ENCODE measurements around the gene RBMS3.

Gene RBMS3

DNA sequence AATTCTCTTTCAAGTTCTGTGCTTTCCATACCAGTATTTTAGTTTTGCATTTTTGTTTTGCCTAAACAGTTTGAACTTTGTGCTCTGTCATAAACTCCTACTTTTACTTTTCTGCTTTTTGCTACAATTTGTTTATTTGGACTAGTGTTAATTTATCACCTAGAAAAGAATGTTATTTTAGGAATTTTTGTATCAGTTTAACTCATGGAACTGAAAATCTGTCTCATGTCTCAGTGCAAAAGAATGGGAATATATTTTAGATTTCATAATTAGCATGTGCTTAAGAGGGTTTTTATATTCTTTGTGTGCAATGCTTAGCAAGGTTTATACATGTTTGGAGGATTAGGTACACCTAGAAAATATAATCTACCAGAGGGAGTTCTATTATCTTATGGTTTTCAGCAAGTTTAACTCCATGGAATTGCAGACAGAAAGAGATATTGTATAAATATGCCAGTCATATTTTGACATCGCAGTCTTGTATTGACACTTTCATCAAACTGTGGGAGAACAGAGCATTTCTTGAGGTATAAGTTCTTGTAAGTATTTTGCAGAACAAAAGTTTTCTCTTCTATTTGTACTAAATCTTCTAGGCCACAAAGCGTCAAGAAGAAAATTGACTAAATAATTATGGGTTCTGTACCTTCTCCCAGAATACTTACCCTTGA lies 409.9 kb downstream of the RBMS3 start:
- H3K27me3 Mint-ChIP-seq (ENCODE audit: low read depth): no peaks in the 10 kb centered on the region
- H3K4me3 Mint-ChIP-seq: no peak overlapping the region
- TF ChIP-seq, protein P1, sequence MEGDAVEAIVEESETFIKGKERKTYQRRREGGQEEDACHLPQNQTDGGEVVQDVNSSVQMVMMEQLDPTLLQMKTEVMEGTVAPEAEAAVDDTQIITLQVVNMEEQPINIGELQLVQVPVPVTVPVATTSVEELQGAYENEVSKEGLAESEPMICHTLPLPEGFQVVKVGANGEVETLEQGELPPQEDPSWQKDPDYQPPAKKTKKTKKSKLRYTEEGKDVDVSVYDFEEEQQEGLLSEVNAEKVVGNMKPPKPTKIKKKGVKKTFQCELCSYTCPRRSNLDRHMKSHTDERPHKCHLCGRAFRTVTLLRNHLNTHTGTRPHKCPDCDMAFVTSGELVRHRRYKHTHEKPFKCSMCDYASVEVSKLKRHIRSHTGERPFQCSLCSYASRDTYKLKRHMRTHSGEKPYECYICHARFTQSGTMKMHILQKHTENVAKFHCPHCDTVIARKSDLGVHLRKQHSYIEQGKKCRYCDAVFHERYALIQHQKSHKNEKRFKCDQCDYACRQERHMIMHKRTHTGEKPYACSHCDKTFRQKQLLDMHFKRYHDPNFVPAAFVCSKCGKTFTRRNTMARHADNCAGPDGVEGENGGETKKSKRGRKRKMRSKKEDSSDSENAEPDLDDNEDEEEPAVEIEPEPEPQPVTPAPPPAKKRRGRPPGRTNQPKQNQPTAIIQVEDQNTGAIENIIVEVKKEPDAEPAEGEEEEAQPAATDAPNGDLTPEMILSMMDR (IDR thresholded peaks at IDR 0.05; ENCODE audit: unreplicated experiment in 3 of 3): no peak
- peak overlapping the region in 1 of 3 experiments; percentile 18 for H3K27ac Mint-ChIP-seq
- H3K9me3 Mint-ChIP-seq: no peaks in the 10 kb centered on the region
- no peaks in the 10 kb centered on the region for H3K36me3 Mint-ChIP-seq (ENCODE audit: low read depth)
- H3K4me1 Mint-ChIP-seq: peaks cover 36% of the 10 kb centered on the region

DNA sequence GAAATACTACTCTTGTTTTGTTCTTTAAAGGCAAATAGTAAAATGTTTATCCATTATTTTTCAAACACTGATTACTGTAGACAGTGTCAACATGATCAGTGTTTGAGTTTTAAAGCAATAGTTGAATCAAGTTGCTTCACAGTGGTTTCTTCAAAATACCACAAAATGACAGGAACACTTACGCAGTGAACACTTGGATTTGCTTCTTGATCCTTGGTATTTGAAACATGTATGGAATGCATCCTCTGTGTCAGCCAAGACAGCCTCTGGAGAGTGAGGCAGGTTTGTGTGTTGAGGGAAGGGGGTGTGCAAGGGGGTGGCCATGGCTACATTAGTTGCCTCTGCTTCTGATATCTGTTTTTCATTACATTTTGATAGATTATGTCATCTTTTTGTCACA lies 413.0 kb downstream of the RBMS3 start:
- peak overlapping the region; percentile 77 to 91 (median 86) for H3K27ac Mint-ChIP-seq
- H3K9me3 Mint-ChIP-seq: no peaks in the 10 kb centered on the region
- H3K36me3 Mint-ChIP-seq (ENCODE audit: low read depth): no peaks in the 10 kb centered on the region
- H3K4me3 Mint-ChIP-seq: no peak overlapping the region
- H3K4me1 Mint-ChIP-seq: peaks cover 49% of the 10 kb centered on the region
- TF ChIP-seq, protein P1 (IDR thresholded peaks at IDR 0.05; ENCODE audit: unreplicated experiment in 3 of 3): no peak
- H3K27me3 Mint-ChIP-seq (ENCODE audit: low read depth): no peaks in the 10 kb centered on the region

DNA sequence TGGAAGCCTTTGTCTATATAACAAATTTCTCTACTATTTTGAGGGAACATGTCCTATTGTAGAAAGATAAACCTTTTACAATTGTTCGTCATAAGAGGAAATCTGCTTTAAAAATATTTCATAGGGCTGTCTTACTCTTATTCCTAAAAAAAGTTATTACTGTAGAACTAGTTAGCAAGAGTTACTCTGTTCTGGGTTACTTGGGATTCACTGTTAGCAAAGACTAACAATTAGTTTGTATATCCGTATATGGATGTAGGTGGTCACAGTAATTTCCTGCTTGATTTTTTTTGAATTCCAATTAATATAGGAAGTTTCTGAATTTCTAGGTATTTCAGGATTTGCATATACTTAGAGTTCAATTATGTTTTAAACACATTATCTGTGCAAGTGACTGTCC lies 413.5 kb downstream of the RBMS3 start:
- H3K4me1 Mint-ChIP-seq: peaks cover 49% of the 10 kb centered on the region
- no peaks in the 10 kb centered on the region for H3K9me3 Mint-ChIP-seq
- H3K4me3 Mint-ChIP-seq: no peak overlapping the region
- H3K27ac Mint-ChIP-seq: peak overlapping the region; percentile 77 to 91 (median 86)
- TF ChIP-seq, protein P1 (IDR thresholded peaks at IDR 0.05; ENCODE audit: unreplicated experiment in 3 of 3): no peak
- no peaks in the 10 kb centered on the region for H3K27me3 Mint-ChIP-seq (ENCODE audit: low read depth)
- no peaks in the 10 kb centered on the region for H3K36me3 Mint-ChIP-seq (ENCODE audit: low read depth)

DNA sequence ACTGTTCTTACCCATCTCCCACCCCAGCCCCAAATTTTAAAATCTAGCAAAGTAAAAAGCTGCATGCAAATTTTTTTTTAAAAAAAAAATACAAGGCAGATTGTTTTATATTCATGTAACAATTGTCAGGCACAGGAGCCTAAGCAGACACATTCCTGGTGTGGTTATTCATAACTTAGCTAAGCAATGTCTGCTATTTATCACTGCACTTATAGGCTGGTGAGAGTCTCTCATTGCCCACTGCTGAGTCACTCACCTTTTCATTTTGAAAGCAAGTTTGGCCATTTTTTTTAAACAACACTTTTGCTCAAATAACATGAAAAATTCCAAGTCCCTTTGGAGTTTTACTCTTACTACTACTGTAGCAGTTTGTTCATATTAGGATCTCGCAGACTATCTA lies 413.9 kb downstream of the RBMS3 start:
- TF ChIP-seq, protein P1 (IDR thresholded peaks at IDR 0.05; ENCODE audit: unreplicated experiment in 3 of 3): no peak
- peak overlapping the region; percentile 15 to 77 (median 65) for H3K27ac Mint-ChIP-seq
- no peaks in the 10 kb centered on the region for H3K36me3 Mint-ChIP-seq (ENCODE audit: low read depth)
- H3K9me3 Mint-ChIP-seq: no peaks in the 10 kb centered on the region
- H3K27me3 Mint-ChIP-seq (ENCODE audit: low read depth): no peaks in the 10 kb centered on the region
- no peak overlapping the region for H3K4me3 Mint-ChIP-seq
- peaks cover 49% of the 10 kb centered on the region for H3K4me1 Mint-ChIP-seq

DNA sequence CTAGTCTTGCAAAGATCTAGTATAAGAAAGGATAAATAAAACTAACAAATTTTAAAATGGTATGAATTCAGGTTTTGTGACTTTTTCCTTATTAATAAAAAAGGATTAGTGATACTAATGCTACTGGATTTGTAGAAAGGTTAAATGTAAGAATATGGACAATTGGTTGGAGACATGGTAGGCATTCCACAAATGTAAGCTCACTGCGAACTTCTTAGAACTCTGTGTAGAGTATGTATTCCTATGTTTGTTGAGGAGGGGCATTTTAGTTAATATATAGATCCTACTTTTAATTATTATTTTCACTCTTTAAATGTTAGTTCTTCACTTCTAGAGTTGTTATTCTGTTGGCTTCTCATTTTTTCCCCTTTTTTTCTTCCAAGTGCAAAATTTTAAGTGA lies 414.3 kb downstream of the RBMS3 start:
- Mint-ChIP-seq H3K9me3 (no peaks in the 10 kb centered on the region), H3K27ac (peak overlapping the region; percentile 15 to 77 (median 65)), H3K27me3 (ENCODE audit: low read depth) (no peaks in the 10 kb centered on the region), H3K36me3 (ENCODE audit: low read depth) (peaks cover 4% of the 10 kb centered on the region), H3K4me3 (no peak overlapping the region), H3K4me1 (peaks cover 49% of the 10 kb centered on the region)
- TF ChIP-seq, protein P1 (IDR thresholded peaks at IDR 0.05; ENCODE audit: unreplicated experiment in 3 of 3): no peak

DNA sequence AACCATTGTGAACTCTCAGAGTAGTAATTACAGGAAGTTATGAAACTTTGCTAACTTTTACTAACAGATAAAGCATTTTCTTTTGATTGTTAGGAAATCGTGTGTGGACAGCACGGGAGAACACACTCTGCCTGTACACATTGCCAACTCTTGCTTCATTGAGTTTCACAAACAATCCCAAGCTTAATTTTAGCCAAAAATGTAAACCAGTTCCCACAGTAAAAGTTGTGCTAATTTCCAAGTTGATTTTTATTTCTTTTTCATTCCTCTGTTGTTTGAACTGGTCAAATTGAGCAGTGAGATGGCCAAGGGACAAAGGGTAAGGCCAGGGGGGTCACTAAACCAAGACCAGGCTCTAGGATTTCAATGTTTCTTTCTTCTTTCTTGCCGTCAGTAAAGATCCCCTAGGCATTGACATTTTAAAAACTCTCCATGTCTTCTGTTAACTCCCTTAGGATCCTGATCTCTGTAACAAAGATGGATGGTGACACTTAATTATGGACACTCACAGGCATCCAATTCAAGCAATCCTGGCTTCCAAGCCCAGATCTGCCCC lies 414.9 kb downstream of the RBMS3 start:
- peaks cover 49% of the 10 kb centered on the region for H3K4me1 Mint-ChIP-seq
- peaks cover 5% of the 10 kb centered on the region for H3K9me3 Mint-ChIP-seq
- peak overlapping the region; percentile 15 to 77 (median 65) for H3K27ac Mint-ChIP-seq
- peaks cover 3% of the 10 kb centered on the region for H3K27me3 Mint-ChIP-seq (ENCODE audit: low read depth)
- H3K36me3 Mint-ChIP-seq (ENCODE audit: low read depth): peaks cover 9% of the 10 kb centered on the region
- H3K4me3 Mint-ChIP-seq: no peak overlapping the region
- TF ChIP-seq, protein P1 (IDR thresholded peaks at IDR 0.05; ENCODE audit: unreplicated experiment in 3 of 3): no peak
